Brain microvascular endothelial cell (primary cell): Measurements from ENCODE around the gene C1orf167.

Experiments
- DNase-seq: peaks from one replicate; pipeline ENCODE4 v3.0.0-alpha.2; 2020
- H3K27ac ChIP-seq: fragments of 250-450 bp; sonication (Bioruptor Pico); 2 replicates; pipeline ENCODE4 v1.5.1; 2020; ENCODE audit warnings: mild to moderate bottlenecking, moderate library complexity
- H3K27me3 ChIP-seq: fragments of 250-450 bp; sonication (Bioruptor Pico); replicated peaks from 2 replicates; pipeline ENCODE4 v1.5.1; 2020; ENCODE audit warnings: mild to moderate bottlenecking
- H3K36me3 ChIP-seq: fragments of 250-450 bp; sonication (Bioruptor Pico); replicated peaks from 2 replicates; pipeline ENCODE4 v1.5.1; 2020; ENCODE audit warnings: mild to moderate bottlenecking
- H3K4me3 ChIP-seq: 2 replicates; pipeline ENCODE4 v1.5.1; 2011; ENCODE audit warnings: low read depth, mild to moderate bottlenecking, control low read depth, low read length, moderate library complexity
- CTCF ChIP-seq: IDR thresholded peaks from 2 replicates; pipeline ENCODE4 v1.5.1; 2011; ENCODE audit warnings: low read depth, mild to moderate bottlenecking, moderate library complexity, low read length, control low read depth, inconsistent platforms; ENCODE audit errors: missing control alignments
- in situ Hi-C: cut with HindIII; loops from 2 replicates; pipeline ENCODE4 v1.10.0; 2017; ENCODE audit warnings: low sequenced_read_pairs, low pct_ligation_motif_present

C1orf167 gene

DNA sequence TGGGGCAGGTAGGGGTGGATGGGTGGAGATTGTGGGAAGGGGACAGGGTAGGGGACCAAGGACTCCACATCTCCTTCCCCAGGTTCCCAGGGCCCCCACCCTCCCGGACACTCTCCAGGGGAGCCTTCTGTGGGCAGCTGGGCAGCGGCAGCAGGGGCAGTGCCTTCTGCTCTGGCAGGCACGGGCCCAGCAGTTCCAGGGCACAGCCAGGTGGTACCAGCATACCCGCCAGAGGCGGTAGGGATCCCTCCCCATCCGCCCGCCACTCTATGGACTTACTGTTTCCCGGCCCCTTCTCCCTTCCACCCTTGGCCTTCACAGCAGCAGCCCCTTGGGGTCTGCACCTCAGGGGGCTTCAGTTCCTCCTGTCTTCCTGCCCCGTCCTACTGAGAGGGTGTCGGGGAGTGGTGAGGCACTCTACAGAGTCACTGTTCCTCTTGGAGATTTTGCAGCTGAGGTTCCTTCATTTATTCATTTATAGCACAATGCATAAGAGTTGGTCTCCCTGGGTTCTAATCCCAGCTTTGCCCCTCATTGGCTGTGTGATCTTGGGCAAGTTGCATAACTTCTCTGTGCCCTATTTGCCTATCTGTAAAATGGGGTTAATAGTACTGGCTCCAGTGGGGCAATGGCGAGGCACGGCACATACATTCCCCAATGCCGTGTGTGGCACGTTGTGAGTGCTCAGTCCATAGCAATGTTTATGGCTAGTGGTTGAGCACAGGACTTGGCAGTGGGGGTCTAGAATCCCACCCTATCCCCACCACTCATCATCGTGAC, 17.0 kb downstream of the C1orf167 start:
- Histone ChIP-seq H3K27ac (no peak overlapping the region), H3K27me3 (no peaks in the 10 kb centered on the region), H3K36me3 (no peaks in the 10 kb centered on the region), H3K4me3 (no peak overlapping the region)
- in situ Hi-C loops: no loop called here
- no peak for DNase-seq
- TF ChIP-seq CTCF: no peak

DNA sequence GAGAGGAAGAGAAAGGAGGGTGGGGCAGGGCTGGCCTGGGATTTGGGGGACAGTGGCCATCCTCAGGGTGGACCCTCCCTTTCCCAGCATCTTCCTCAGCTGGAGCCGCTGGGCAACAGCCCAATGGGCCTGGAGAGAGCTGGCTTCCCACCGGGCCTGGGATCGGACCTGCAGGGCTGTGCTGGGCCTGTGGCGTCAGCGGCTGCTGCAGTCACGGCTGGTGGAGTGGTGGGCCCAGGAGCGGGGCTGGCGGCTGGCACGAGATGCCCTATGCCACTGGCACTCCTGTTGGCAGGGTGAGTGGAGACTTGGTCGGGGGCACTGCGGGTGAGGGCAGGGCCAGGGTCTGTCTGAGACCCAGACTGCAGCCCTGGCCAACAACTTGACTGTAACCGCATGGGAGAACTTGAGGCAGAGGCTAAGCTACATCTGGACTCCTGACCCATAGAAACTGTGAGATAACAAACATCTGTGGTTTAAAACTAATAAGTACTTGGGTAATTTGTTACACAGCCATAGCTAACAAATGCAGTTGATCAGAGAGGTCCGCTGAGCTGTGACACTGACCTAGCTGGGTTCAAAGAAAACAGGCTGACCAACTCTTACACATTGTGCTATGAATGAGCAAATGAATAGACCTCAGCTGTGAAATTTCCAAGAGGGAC, 17.9 kb downstream of the C1orf167 start:
- in situ Hi-C loops: no loop called here
- TF ChIP-seq CTCF: no peak
- no peaks in the 10 kb centered on the region for H3K36me3 ChIP-seq
- no peak for DNase-seq
- no peak overlapping the region for H3K27ac ChIP-seq
- H3K4me3 ChIP-seq: no peak overlapping the region
- no peaks in the 10 kb centered on the region for H3K27me3 ChIP-seq

- no peak for DNase-seq
- H3K27me3 ChIP-seq: no peaks in the 10 kb centered on the region
- no peak overlapping the region for H3K27ac ChIP-seq
- in situ Hi-C loops: no loop called here
- no peaks in the 10 kb centered on the region for H3K36me3 ChIP-seq
- no peak overlapping the region for H3K4me3 ChIP-seq
- TF ChIP-seq CTCF: no peak
Measured at GRCh38 chr1:11780380-11781147, 18.6 kb downstream of the C1orf167 start.

- Histone ChIP-seq H3K27me3 (no peaks in the 10 kb centered on the region), H3K36me3 (no peaks in the 10 kb centered on the region), H3K27ac (no peak overlapping the region), H3K4me3 (no peak overlapping the region)
- DNase-seq: no peak
- TF ChIP-seq CTCF: no peak
- in situ Hi-C loops: no loop called here
Measured at GRCh38 chr1:11781297-11781696, 19.3 kb downstream of the C1orf167 start.

GRCh38 chr1:11782127-11782708, 20.2 kb downstream of the C1orf167 start:
- Histone ChIP-seq H3K36me3 (no peaks in the 10 kb centered on the region), H3K27me3 (no peaks in the 10 kb centered on the region), H3K27ac (no peak overlapping the region), H3K4me3 (no peak overlapping the region)
- TF ChIP-seq CTCF: no peak
- in situ Hi-C loops: no loop called here
- DNase-seq: no peak
